ENCODE results near the gene SEMA3F.

- no peak for TF ChIP-seq CTCF (conservative IDR thresholded peaks at IDR 0.05)
- TF ChIP-seq EZH2 (IDR thresholded peaks at IDR 0.05; ENCODE audit: low read depth), result no peak
These were observed 27.5 kb downstream of the SEMA3F start for GRCh38 chr3:50182533-50183099.

Measured in PC-9 (cell line).